HG03159 (cell line): Measurements from ENCODE around the gene CTCF.
"Not testable (repeated sequence)": the region's sequence is repeated elsewhere in the genome, so short reads cannot be mapped to it uniquely, and the experiment has no call there.

Experiments used
- ATAC-seq: cut with Tn5 transposase; IDR thresholded peaks from one replicate; pipeline ENCODE4 v1.9.1; 2021; ENCODE audit warnings: mild to moderate bottlenecking, moderate library complexity; ENCODE audit not compliant: unreplicated experiment

The CTCF gene

DNA sequence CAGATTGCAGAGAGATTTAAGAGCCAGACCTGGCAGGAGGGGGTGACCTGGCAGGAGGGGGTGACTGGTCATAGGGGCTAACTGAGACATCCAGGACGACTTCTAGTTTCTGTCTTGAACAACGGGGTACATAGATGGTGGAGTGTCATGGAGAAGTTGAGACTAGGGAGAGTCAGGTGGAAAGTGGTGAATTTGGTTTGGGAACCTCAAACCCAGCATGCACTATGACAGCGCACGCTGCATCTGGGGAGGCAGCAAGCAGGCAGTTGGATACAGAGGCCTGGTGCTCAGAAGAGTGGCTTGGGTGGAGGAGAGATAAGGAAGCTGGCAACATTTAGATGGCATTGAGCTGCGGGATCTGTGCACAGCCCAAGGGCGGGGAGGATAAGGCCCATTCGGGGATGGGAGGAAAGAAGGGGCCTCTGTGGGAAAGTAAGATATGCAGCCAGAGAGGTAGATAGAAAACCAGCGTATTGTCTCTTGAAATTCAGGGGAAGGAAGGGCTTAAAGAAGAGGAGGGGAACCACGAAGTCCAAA, 29.2 kb upstream of the CTCF start:
- no peak for ATAC-seq

DNA sequence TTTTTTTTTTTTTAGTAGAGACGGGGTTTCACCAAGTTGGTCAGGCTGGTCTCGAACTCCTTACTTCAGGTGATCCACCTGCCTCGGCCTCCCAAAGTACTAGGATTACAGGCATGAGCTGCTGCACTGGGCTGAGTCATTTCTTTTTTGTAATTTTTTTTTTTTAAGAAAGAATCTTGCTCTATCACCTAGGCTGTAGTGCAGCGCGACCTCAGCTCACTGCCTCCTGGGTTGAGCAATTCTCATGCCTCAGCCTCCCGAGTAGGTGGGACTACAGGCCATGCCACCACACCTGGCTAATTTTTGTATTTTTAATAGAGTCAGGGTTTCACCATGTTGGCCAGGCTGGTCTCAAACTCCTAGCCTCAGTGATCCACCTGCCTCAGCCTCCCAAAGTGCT, 28.3 kb upstream of the CTCF start:
- not testable (repeated sequence) for ATAC-seq

DNA sequence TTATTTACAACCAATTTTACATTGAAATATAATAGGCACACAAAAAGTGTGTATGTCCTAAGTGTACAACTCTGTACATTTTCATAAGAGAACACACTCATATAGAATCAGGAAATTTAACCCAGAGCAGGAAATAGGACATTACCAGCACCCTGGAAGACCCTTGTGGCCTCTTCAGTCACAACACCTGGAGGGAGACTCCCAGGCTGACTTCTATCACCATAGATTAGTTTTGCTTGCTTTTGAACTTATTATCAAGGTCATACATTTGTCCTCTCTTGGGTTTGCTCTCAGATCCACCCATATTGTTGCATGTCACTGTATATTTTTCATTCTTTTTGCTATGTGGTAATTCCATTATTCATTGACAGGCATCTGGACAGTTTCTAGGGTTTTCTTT, 27.9 kb upstream of the CTCF start:
- ATAC-seq: no peak

DNA sequence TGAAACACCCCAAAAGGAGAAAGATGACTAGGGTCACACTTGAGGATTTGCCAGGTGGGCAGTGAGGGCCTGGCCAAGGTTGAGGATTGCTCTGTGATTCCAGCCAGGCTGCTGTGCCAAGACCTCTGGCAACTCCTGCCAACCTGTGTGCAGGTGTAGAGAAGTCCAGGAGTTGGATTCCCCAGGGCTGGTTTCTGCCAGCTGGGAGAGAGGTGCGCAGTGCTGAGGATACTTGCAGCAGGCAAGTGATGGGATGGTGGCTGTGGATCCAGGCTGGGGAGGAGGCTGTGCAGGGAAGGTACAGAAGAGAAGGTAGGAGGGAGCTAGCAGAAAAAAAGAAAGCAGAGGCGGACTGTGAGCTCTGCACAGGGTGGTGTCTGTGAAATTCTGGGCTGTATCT, 27.1 kb upstream of the CTCF start:
- ATAC-seq: no peak

DNA sequence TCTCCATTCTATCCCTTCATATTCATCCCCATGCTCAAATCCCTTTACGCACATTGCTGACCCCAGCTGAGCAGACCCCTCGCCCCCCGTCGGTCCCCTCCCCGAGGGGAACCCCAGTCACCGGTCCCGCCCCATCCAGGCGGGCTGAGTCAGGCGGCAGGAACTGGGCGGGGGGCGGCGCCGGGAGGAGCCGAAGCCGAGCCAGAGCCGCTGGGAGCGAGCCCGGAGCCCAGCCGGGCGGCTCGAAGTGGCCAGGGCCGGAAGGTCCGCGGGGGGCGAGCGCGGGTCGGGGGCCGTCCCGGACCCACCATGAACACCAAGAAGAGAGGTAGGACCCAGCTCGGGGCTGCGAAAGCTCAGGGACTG, 25.1 kb upstream of the CTCF start:
- ATAC-seq: no peak

DNA sequence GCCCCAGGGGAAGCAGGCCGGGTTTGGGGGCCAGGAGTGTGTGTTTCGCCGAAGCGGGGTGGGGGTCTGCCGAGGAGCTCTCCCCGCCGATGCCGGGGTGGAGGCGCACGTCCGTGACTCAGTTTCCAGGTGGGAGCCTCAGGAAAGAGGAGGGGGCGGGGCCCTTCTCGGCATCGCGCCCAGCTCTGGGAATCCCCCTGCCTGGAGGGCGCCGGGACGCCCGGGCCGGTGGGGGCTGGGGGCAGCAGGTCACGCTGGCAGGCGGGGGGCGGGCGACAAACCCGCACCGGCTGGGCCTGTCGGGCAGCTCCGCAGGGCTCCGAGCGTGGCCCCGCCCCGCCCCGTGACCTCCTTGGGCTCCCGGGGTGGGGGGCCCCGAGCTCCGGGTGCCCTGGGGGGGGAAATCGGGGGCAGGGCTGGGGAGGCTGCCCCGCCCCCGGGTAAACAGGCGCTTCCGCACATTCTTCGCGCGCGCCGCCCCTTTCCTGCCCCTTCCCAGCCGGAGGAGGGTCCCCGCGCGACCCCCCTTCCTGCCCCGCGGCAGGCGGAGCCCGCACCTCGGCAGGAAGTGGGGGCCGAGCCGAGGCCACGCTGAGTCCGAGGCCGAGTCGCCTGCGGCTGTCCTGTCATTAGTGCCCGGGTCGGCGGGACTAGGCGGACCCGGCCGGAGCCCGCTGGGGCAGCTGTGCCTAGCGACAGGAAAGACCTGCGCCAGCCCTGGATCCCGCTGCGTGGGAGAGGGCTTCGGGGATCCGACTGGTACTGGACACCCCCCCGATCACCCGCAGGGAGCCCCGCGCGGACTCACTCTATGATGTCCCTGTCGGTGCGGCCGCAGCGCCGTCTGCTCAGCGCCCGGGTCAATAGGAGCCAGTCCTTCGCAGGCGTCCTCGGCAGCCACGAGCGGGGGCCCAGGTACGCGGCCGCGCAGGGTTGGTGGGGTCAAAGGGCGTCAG, 24.4 kb upstream of the CTCF start:
- ATAC-seq: peak; percentile 33

DNA sequence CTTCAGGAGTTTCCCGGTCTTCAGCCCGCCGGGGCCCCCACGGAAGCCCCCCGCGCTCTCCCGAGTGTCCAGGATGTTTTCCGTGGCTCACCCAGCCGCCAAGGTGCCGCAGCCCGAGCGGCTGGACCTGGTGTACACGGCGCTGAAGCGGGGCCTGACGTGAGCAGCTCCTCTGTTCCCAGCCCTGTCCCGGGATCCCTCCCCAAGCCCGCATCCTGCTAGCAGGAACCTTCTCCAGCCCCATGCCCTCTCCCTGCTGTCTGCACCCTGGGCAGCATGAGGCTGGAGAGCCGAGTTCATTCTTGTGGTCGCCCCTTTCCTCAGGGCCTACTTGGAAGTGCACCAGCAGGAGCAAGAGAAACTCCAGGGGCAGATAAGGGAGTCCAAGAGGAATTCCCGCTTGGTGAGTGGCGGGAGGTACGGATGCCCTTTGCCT, 23.6 kb upstream of the CTCF start:
- ATAC-seq: no peak

DNA sequence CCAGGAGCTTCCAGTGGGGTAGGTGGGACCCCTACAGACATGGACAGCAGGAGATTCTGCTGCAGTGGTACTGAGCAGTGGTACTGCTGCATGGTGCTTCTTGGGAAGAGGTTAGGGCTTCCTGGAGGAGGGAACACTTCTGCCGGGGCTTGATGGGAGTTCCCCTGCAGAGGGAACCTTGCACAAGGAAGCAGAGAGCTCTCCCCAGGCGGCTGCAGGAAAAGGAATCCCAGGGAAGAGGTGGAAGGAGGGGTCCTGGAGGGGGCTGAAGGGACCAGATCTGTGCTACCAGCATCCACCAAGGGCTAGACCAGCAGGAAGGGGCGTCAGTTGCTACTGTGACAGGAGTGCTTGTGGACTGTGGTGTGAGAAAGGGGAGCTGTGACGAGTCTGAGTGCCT, 23.1 kb upstream of the CTCF start:
- no peak for ATAC-seq

DNA sequence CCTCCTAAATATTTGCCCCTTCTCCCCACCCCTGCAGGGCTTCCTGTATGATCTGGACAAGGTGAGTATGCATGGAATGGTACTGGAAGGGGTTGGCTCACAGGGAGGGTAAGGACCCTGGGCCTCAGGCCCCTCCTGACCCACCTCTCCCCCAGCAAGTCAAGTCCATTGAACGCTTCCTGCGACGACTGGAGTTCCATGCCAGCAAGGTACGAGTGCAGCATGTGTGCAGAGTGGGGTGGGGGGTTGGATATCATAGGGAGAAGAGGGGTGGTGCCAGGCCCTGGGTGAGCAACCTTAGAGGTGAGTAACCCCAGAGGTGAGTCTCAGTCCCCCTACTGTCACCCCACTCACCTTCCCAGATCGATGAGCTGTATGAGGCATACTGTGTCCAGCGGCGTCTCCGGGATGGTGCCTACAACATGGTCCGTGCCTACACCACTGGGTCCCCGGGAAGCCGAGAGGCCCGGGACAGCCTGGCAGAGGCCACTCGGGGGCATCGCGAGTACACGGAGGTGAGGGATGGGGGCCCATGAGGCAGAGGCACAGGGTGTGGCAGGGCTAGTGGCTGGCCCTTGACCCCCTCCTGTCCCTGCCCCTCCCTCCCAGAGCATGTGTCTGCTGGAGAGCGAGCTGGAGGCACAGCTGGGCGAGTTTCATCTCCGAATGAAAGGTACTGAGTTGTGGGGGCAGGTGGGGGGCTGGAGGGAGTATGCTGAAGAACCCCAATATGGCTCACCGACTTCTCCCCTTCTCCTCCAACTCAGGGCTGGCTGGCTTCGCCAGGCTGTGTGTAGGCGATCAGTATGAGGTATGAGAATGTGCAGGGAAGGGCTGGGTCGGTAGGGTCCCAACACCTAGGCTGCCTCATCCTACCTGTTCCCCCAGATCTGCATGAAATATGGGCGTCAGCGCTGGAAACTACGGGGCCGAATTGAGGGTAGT, 22.4 kb upstream of the CTCF start:
- ATAC-seq: no peak

DNA sequence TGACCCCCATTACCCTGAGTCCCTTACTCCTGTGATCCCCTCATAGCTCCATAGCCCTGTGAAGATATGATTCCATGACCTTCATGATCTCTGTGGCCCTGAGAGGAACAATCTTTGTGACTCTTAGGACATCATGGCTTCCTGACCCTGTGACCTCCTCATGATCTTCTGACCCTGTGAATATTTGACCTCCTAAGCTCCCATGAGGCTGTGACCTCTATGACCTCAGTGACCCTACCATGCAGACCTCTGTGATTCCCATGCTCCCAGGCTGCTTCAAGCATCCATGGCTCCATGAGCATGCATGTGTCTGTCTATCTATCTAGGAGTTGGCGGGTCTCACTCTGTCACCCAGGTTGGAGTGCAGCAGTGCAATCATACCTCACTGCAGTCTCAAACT, 21.6 kb upstream of the CTCF start:
- ATAC-seq: no peak

DNA sequence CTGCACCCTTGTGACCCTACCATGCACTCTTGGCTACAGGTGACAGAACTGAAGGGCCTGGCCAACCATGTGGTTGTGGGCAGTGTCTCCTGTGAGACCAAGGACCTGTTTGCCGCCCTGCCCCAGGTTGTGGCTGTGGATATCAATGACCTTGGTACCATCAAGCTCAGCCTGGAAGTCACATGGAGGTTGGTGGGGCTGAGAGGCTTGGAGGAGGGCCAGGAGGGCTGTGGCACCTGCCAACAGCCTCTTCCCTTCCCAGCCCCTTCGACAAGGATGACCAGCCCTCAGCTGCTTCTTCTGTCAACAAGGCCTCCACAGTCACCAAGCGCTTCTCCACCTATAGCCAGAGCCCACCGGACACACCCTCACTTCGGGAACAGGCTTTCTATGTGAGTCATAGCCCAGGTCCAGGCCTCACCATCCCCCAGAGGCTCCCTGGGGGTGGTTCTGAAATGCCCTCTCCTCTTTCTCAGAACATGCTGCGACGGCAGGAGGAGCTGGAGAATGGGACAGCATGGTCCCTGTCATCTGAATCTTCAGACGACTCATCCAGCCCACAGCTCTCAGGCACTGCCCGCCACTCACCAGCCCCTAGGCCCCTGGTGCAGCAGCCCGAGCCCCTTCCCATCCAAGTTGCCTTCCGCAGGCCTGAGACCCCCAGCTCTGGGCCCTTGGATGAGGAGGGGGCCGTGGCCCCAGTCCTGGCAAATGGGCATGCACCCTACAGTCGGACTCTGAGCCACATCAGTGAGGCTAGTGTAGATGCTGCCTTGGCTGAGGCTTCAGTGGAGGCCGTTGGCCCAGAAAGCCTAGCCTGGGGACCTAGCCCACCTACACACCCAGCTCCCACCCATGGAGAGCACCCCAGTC, 20.7 kb upstream of the CTCF start:
- ATAC-seq: no peak

DNA sequence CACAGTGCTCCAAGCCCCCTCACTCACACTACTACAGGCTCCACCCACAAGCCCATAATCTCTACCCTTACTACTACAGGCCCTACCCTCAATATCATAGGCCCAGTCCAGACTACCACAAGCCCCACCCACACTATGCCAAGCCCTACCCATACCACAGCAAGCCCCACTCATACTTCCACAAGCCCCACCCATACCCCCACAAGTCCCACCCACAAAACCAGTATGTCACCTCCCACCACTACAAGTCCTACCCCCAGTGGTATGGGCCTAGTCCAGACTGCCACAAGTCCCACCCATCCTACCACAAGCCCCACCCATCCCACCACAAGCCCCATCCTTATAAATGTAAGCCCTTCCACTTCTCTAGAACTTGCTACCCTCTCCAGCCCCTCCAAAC, 19.9 kb upstream of the CTCF start:
- ATAC-seq: no peak

DNA sequence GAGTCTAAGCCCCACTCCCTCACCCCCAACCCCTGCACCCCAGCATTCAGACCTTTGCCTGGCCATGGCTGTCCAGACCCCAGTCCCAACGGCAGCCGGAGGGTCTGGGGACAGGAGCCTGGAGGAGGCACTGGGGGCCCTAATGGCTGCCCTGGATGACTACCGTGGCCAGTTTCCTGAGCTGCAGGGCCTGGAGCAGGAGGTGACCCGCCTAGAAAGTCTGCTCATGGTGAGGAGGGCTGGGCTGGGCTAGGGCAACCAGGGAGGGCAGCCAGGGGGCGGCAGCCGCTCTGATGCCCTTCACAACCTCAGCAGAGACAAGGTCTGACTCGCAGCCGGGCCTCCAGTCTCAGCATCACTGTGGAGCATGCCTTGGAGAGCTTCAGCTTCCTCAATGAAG, 19.3 kb upstream of the CTCF start:
- ATAC-seq: no peak

DNA sequence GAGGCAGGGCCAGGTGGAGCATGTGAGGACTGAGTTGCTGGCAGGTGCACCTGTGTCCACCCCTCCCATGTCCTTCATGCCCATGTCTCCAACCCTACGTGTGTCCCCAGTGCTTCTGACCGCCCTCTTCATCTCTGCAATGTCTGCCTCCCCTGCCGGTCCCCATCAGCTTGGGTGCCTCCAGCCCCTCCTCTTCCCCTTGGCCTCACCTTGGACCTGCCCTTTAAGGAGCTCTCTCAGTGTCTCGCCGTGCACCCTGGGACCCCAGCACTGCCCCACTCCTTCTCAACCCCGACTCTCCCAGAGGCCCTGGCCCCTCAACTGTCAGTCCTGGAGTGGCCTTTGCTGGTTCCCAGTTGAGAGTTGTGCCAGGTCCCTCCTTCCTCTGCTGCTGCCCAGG, 18.7 kb upstream of the CTCF start:
- ATAC-seq: no peak

DNA sequence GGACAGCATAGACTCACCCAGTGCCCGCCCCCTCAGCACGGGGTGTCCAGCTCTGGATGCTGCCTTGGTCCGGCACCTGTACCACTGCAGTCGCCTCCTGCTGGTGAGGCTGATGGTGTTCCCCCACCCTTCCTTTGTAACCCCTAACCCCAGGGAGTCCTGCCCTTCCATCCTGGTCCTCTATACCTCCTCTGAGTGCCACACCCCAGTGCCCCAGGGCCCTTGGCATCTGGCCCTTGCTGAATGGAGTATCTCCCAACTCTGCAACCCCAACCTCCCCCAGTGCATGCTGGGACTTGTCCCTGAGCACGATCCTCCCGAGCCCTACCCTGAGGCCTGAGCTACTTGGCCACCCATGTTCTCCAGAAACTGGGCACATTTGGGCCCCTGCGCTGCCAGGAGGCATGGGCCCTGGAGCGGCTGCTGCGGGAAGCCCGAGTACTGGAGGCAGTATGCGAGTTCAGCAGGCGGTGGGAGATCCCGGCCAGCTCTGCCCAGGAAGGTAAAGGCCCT, 17.9 kb upstream of the CTCF start:
- ATAC-seq: no peak

DNA sequence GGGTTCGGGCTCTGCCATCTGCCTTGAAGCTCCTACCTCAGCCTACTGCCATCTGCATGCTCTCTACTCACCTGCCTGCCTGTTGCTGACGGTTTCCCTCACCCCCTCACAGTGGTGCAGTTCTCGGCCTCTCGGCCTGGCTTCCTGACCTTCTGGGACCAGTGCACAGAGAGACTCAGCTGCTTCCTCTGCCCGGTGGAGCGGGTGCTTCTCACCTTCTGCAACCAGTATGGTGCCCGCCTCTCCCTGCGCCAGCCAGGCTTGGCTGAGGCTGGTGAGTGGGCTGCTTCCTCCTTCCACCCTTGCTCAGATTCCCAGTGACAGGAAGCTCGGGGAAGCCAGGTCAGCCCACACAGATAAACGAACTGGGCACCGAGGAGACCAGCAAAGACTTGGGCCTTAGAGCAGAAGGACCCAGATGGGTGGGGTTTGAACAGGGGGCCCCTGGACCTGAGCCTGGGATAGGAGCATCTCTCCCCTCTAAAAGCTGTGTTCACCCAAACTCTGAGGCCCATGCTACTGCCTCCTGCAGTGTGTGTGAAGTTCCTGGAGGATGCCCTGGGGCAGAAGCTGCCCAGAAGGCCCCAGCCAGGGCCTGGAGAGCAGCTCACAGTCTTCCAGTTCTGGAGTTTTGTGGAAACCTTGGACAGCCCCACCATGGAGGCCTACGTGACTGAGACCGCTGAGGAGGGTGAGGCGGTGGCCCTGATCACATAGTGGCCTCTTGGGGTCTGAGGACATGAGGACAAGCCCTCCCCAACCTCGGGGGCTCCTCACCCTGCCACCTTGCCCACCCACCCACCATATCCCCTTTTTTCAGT, 17.3 kb upstream of the CTCF start:
- ATAC-seq: no peak

DNA sequence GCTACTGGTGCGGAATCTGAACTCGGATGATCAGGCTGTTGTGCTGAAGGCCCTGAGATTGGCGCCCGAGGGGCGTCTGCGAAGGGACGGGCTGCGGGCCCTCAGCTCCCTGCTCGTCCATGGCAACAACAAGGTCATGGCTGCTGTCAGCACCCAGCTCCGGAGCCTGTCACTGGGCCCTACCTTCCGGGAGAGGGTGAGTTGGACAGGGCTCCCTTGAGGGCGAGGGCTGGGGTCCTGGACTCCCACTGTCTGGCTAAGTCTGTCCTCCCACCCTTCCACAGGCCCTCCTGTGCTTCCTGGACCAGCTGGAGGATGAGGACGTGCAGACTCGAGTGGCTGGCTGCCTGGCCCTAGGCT, 16.7 kb upstream of the CTCF start:
- ATAC-seq: no peak

DNA sequence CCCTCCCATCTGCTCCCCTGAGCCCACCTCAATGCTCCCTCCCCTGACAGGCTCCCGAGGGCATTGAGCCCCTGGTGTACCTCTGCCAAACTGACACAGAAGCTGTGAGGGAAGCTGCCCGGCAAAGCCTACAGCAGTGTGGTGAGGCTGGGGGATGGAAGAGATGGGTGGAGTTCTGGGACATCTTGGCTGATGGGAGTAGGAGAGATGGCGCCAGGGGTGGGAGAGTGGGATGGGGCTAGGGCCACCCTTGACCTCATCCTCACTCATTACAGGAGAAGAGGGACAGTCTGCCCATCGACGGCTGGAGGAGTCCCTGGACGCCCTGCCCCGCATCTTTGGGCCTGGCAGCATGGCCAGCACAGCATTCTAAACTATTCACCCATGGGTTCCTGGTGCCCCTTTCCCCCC, 16.2 kb upstream of the CTCF start:
- no peak for ATAC-seq

DNA sequence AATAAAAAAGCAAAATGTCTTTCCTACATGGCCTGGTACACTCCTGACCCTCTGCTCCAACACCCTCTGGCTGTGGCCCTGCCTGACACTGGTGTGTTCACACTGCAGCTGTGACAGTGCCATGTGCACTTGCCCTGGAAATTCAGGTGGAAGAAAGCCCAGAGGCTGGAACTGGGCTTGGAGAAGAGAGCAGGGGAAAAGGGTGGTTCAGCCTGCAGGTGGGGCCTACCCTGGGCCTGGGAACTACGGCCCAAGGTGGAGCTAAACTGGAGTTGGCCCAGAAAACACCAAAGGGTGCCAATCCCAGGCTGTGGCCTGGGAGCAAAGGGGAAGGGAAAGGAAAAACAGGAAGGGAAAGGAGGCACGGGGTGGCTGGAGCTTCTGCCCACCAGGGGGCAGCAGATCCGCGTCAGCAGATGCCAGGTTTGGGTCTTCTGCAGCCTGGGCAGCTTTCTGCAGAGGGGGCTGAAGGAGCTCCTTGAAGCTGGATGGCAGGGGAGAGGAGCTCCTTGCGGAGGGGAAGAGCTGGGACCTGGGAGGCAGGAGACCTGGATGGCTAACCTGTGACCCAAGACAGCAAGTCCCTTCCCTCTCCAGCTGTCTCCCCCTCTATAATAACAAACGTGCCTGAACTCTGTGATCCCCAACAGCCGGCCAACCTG, 15.4 kb upstream of the CTCF start:
- no peak for ATAC-seq
